ENCODE results near the gene RMP24.

Gene RMP24

DNA sequence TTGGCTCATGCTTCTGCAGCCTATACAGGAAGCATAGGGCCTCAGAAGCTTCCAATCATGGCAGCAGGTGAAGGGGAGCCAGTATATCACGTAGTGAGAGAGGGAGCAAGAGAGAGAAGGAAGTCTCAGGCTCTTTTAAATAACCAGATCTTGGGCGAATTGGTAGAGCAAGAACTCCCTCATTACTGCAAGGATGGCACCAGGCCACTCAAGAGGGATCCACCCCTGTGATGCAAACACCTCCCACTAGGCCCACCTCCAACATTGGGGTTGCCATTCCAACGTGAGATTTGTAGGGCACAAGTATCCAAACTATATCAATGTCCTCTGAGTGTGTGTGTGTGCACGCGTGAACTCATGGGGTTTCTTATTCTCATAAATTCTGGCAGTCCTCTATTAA lies 37.6 kb upstream of the RMP24 start:
- H3K27ac Mint-ChIP-seq: peak overlapping the region in 1 of 3 experiments; percentile 65; a peak in 1 of 7 replicates
- Histone ChIP-seq H4K5ac (ENCODE audit: insufficient read length, low read depth, low read length) (no peak overlapping the region), H3K9me3 (ENCODE audit: control insufficient read depth, low read depth, low read length) (no peaks in the 10 kb centered on the region), H3T11ph (ENCODE audit: low read length) (no peak overlapping the region), H3K4me1 (ENCODE audit: insufficient read depth, low read length) (peaks cover 3% of the 10 kb centered on the region; the same call in 1 of the 2 replicates), H3K4ac (ENCODE audit: low read depth, low read length) (no peak overlapping the region), H3K79me1 (ENCODE audit: insufficient read depth, low read depth, low read length, poor library complexity, severe bottlenecking) (no peaks in the 10 kb centered on the region), H3K79me2 (ENCODE audit: insufficient read depth, low read length) (no peaks in the 10 kb centered on the region), H3K14ac (ENCODE audit: insufficient read depth, low read length) (no peak overlapping the region), H3K56ac (ENCODE audit: insufficient read length, low read depth, low read length) (no peak overlapping the region), H3K23ac (ENCODE audit: insufficient read length, low read depth, low read length) (no peak overlapping the region), H2AK5ac (ENCODE audit: insufficient read length, low read length) (no peak overlapping the region), H2AFZ (ENCODE audit: low read length) (no peak overlapping the region), H3K27me3 (ENCODE audit: insufficient read depth, low read length) (no peaks in the 10 kb centered on the region), H2BK12ac (ENCODE audit: insufficient read length, low read depth, low read length) (no peak overlapping the region), H4K91ac (ENCODE audit: insufficient read length, low read depth, low read length) (no peak overlapping the region), H4K8ac (replicated peaks; ENCODE audit: insufficient read length, low read depth, low read length) (no peak overlapping the region), H2BK20ac (ENCODE audit: low read depth, low read length, poor library complexity, severe bottlenecking) (no peak overlapping the region), H3K27ac (ENCODE audit: insufficient read length, low read depth, low read length) (no peak overlapping the region), H3K18ac (ENCODE audit: insufficient read length, low read depth, low read length) (no peak overlapping the region), H3K4me2 (ENCODE audit: insufficient read depth, insufficient read length, low read length) (no peak overlapping the region), H2BK5ac (ENCODE audit: insufficient read length, low read length) (no peak overlapping the region), H2BK120ac (ENCODE audit: low read depth, low read length, poor library complexity, severe bottlenecking) (no peak overlapping the region), H4K20me1 (ENCODE audit: control insufficient read depth, insufficient read depth, insufficient read length) (no peaks in the 10 kb centered on the region), H3K9ac (ENCODE audit: extremely low read depth, insufficient read length, low read length) (no peak overlapping the region), H3K23me2 (ENCODE audit: insufficient read length, low read depth, low read length, poor library complexity, severe bottlenecking) (no peaks in the 10 kb centered on the region), H2BK15ac (ENCODE audit: low read depth, low read length) (no peak overlapping the region)
- TF ChIP-seq, protein P1, sequence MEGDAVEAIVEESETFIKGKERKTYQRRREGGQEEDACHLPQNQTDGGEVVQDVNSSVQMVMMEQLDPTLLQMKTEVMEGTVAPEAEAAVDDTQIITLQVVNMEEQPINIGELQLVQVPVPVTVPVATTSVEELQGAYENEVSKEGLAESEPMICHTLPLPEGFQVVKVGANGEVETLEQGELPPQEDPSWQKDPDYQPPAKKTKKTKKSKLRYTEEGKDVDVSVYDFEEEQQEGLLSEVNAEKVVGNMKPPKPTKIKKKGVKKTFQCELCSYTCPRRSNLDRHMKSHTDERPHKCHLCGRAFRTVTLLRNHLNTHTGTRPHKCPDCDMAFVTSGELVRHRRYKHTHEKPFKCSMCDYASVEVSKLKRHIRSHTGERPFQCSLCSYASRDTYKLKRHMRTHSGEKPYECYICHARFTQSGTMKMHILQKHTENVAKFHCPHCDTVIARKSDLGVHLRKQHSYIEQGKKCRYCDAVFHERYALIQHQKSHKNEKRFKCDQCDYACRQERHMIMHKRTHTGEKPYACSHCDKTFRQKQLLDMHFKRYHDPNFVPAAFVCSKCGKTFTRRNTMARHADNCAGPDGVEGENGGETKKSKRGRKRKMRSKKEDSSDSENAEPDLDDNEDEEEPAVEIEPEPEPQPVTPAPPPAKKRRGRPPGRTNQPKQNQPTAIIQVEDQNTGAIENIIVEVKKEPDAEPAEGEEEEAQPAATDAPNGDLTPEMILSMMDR (conservative IDR thresholded peaks at IDR 0.05): no peak
- no peak for DNase-seq
- H3K4me1 Mint-ChIP-seq: peaks cover 24 to 29% of the 10 kb centered on the region in 2 experiments
- H3K9me3 Mint-ChIP-seq: peaks cover 3 to 8% of the 10 kb centered on the region in 2 experiments; a peak in 4 of 5 replicates
- H3K4me3 Mint-ChIP-seq: no peak overlapping the region
- H3K36me3 Mint-ChIP-seq (ENCODE audit: insufficient read depth in 1 of 3, low read depth in 3 of 3): peaks cover 26 to 59% (median 50%) of the 10 kb centered on the region in 3 experiments
- WGBS (ENCODE audit: extremely low coverage, insufficient read length, low lambda C conversion rate): no CpG with 5 or more reads among the region's 5 CpGs
- no peaks in the 10 kb centered on the region for H3K27me3 Mint-ChIP-seq (ENCODE audit: low read depth)

All from H9 (cell line).